T-helper 2 cell treated with Interferon-gamma antibody and Interleukin-4, amounts not matched to agents 100 ng/mL and 5 ng/mL, for 36 hours (primary cell): ENCODE results near the gene CHMP6. TPM values are rescaled to one million over a fixed set of nuclear protein-coding genes. Genes with fewer than 3 reads are reported as not detected.

Experiments used
- intact Hi-C: fragments of 100-400 bp; cut with micrococcal nuclease; formaldehyde crosslinking; loops from one replicate; pipeline ENCODE4 v1.15.1; 2023
- total RNA-seq: library from RNA; stranded (reverse); gene quantifications from 2 replicates; pipeline ENCODE4 v1.2.3, GENCODE V29; 2022

CHMP6 gene
- total RNA-seq, result 35.9 and 39.6 TPM in 2 replicates

DNA sequence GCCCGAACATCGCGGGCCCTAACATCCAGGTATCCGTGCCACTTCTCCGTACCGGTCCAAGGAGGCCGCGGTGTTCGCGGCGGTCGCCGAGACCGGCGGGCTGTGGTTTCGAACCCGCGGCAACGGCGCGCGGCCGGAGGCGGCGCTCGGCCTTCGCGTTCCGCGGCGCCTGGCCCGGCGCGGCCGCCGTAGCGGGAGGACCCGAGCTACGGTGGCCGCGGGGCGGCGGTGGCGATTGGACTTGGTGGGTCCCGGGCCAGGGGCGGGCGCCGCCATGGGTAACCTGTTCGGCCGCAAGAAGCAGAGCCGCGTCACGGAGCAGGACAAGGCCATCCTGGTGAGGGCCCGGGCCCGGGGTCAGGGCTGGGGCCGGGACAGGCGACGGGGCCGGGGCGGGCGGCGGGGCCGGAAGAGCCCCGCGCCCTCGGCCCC is at the start of gene CHMP6:
TSS of gene CHMP6 (plus strand) at position 197 of the 432 bp plus-strand sequence. CDS start at position 275, 78 bp downstream.
- intact Hi-C loops, result loop anchor here (10.0 kb wide), 1 partner anchor 493 kb away; no protein-coding TSS in a partner anchor

DNA sequence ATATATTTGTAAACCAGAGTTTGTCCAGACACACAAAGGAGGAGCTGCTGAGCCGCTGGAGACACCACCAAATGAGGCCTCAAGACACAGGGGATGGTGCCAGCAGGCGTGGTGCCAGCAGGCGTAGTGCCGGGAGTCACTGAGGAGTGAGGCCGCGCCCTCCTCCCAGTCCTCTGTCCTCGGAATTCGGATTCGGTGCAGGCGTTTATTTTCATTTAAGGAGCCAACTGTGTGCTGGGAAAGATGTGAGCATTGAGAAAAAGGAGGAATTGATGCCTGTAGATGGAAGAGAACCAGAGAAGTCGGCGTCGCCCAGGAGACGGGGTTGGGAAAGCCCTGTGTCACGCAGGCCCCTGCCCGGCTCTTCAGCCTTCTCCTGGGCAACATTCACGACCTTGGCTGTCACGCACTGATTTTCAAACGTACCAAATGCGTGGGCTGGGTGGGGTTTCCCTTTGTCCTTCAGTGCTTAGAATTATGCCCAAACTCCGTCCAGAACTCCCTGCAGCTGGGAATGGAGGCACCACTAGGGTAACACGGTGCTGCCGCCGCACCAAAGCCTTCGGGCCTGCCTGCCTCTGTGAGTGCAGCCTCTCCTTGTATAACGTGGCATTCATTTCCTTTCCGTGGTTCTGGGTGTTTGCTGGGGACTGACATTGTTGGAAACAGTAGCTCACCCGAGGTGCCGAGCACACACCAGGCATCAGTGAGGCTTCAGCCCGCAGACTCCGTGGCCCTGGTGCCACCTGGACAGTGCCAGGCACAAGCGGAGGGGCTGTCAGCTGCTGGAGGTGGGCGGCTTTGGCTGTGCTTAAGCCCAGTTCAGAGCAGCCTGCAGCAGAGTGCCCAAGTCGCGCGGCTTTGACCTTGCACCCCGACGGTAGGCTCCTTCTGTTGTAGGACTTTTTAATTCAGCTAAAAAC is 49.0 kb upstream of the CHMP6 start:
- intact Hi-C loops, result no loop called here

DNA sequence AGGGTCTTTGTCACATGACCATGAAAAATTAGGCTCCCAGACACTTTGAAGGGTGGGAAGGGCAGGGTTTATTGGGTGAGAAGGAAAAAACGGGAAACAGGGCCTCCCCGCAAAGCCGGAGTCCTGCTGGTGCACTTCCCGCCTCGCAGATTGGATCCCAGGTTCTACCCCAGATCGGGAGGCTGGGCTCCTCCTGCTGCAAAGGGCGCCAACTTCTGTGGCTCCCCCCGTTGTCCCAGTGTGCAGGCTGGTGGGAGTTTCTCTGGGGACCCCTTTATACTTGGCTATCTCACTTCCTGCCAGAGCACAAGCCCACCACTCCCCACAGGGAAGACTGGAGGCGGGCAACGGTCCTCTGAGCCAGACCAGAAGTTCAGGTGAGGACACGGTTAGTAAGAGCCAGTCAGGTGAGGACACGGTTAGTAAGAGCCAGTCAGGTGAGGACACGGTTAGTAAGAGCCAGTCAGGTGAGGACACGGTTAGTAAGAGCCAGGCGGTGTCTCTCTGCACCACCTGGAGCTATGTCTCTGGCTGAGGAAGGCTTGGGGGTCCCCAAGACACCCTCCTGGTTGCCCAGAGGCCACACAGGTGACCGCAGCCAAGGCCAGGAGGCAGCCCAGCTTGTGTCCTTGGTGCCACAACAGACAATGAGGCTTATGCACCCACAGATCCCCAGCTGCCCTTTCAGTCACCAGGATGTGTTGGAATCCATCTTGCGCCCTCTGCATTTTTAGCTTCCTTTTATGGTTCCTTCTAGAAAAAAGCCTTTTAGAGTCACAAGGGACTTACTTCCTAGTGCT is 48.1 kb upstream of the CHMP6 start:
- intact Hi-C loops, result no loop called here

DNA sequence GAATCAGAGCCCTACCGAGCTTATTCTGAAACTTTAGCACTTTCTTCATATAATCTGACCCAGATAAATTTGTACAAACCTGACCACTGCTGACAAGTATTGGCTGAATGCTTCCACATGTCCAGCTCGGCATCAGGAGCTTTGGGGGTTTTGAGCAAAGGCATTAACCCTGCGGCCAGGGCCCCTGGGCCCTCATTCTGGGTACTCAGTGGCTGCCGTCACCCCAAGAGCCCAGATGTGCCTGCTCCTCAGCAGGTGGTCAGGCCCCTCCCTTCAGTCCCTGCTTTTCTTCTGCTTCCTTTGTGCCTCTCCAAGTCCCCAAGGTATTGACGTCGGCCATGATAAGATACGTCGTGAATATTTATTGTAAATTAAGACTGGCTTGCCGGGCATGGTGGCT is 47.3 kb upstream of the CHMP6 start:
- intact Hi-C loops, result no loop called here

DNA sequence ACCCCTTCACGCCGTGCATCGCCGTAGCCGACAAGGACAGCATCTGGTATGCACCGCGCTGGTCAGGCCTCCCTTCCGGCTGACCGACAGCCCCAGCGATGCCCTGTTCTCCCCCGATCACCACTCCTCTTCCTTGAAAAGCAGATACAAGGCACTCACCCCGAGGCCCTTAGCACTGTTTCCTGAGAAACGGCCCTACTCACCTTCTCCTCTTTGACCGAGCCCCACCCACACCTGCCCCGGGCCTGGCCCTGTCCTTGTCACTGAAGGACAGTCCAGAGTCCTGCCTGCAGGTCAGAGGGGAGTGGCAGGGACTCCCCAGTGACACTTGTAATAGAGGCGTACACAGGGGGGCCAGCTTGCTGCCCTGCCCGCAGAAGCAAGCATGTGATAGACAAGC is 45.9 kb upstream of the CHMP6 start:
- intact Hi-C loops, result no loop called here

DNA sequence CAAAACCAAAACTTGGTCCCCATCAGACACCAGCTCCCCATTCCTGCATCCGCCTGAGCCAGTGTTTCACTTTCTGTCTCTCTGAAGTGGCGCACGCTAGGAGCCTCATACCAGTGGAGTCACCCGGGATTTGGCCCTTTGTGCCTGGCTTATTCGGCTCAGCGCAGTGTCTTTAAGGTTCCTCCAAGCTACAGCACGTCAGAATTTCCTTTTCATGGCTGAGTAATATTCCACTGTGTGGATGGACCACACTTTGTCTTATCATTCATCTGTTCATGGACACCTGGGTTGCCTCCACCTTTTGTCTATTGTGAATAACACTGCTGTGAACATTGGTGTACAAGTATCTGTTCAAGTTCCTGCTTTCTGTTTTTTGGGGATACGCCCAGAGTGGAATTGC is 45.2 kb upstream of the CHMP6 start:
- intact Hi-C loops, result no loop called here

DNA sequence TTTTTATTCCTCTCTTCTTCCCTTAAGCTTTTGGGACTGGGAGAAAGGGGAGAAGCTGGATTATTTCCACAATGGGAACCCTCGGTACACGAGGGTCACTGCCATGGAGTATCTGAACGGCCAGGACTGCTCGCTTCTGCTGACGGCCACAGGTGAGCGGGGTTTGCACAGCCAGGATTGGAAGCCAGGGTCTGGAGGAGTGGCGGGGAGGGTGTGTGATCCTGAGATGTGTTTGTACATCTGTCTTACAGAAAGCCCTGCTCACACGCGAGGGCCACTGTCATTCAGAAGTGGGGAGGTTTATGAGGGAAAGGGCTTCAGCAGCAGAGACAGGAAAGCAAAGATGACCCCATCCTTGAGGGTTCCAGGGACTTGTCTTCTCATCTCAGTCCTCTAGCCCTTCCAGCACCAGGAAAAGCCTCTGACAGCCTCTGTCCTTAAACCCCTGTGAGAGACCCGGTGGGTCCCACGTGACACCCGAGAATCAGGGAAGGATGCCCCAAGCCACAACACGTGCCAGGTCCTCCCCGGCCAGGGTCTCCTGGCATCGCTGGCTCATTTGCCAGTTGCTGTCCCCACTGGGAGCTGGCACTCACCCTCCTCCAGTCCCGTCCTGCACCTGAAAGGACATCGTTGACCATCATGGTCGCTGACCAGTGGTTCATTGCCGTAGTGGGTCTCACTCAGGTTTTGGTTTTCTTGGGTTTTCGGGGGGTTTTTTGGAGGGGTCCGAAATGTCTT is 44.3 kb upstream of the CHMP6 start:
- intact Hi-C loops, result no loop called here

DNA sequence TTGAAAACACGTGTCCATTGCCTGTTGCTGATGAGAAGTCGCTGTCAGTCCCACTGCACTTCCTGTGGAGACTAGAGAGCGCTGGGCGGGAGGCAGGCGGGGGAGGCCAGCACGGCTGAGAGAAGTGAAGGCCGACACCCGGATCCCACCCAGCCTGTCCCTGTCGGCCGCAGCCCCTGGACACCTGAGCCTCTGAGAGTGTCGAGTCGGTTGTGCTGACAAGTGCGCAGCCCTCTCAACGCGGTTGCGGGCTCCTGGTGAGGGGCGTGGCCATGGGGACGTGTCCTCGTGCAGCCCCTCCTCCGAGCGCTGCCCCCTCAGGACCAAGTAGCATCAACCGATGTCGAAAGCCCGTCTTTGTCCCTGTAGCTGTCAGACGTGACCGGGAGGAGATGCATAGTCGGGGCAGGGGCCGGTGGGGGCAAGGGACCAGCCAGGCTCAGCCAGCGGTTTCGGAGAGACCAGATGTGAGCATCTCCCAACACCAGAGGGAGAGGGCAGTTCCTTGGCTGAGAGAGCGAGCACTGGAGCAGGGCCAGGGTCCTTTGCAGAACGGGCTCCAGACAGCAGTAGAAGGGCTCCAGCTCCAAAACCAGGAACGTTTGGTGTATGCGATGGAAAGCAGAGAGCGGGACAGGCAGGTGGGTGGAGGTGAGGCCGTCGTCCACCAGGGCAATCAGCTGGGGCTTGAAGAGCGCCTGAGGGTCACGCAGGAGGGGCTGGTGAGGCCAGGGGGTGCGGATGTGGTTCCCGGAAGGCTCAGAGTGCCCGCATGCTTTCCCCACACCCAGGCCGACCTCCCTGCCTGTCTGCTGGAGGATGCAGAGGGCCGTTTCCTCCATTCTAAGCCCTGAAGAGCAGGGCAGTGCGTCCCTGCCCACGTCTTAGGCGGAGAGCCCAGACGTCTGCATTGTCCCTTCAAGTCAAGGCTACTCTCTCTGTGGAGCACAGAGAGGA is 43.3 kb upstream of the CHMP6 start:
- intact Hi-C loops, result no loop called here

DNA sequence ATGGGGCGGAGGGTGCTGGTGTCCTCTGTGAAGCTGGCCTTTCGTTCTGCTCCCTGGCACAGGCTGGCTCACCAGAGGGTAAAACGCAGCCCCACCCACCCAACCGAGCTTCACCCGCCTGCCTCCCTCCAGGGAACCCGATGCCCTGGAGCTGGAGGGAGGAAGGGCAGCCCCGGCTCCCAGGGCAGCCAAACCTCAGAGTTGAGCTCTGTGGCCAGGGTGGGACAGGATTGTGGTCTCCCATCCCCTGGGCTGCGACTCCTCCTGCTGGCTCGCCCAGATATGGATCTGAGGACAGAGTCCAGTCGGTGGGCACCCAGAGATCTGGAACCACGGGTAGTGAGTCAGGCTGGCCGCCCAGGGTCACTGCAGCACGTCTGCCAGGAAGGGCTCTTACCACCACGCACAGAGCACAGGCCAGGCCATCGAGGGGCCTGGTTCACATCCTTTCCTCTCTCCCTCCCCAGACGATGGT is 42.6 kb upstream of the CHMP6 start:
- intact Hi-C loops, result no loop called here

DNA sequence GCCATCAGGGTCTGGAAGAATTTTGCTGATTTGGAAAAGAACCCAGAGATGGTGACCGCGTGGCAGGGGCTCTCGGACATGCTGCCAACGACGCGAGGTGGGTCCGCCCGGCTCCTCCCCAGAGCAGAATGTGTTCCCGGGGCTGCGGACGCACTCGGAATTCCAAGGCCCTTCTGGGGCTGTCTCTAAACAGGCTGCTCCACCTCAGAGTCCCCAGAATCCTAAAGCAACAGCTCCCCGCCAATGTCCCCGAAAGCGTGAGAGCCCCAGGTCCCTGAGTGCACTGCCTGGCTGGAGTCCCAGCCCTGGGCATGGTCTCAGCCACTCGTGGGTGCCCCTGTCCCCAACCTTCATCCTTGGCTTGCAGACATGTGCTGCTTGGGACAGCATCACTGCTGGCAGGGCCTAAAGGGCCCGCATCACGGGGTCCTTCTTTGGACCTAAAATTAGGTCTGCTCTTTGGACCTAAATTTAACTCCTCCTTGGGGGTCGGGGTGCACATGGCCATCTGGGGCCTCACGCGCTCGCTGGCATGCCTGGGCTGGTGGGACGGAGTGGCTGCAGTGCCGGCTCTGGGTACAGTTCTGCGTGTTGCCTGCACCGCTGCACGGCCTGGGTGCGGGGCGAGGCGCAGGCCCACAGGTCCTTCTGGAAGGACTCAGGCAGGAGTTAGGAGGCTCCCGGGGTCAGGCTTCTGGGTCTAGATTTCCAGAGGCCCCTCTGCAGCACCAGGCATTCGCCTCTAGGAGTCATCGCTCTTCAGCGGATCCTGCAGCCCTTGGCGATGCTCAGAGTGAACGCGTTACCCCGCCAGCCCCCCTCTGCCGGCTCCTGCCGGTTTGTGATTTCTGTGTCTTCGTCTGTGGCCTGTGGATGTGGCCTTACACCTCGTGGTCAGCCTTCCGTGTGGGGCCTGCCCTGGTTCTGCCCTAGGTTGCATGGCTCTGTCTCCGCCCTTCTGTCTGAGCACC is 41.9 kb upstream of the CHMP6 start:
- intact Hi-C loops, result no loop called here

DNA sequence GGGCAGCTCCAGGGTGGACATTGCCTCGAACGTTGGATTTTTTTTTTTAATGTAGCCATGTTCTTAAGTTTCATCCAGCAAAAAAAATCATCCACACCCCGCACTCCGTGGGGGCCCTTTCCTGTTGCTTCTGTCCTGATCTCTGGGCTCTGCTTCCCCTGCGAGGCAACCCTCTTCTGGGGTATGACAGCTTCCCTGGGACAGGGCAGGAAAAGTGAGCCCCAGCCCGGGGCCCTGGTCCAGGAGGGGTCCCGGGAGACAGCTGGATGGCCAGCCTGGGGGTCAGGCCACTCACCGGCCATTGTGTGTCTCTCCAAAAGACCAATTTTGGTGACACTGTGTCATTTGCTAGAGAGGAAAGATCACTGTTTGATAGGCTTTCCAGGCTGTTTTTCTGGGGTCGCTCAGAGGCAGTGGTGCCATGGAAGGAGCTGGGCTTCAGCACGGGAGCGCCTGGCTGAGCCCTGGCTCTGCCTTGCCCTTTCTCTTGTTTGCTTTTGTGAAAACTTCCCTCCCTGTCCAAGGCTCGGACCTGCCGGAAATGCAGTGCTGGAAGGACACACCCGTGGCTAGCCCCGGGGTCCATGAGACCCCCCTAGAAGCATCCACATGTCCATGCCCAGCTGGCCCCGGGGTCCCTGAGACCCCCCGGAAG is 41.0 kb upstream of the CHMP6 start:
- intact Hi-C loops, result no loop called here

DNA sequence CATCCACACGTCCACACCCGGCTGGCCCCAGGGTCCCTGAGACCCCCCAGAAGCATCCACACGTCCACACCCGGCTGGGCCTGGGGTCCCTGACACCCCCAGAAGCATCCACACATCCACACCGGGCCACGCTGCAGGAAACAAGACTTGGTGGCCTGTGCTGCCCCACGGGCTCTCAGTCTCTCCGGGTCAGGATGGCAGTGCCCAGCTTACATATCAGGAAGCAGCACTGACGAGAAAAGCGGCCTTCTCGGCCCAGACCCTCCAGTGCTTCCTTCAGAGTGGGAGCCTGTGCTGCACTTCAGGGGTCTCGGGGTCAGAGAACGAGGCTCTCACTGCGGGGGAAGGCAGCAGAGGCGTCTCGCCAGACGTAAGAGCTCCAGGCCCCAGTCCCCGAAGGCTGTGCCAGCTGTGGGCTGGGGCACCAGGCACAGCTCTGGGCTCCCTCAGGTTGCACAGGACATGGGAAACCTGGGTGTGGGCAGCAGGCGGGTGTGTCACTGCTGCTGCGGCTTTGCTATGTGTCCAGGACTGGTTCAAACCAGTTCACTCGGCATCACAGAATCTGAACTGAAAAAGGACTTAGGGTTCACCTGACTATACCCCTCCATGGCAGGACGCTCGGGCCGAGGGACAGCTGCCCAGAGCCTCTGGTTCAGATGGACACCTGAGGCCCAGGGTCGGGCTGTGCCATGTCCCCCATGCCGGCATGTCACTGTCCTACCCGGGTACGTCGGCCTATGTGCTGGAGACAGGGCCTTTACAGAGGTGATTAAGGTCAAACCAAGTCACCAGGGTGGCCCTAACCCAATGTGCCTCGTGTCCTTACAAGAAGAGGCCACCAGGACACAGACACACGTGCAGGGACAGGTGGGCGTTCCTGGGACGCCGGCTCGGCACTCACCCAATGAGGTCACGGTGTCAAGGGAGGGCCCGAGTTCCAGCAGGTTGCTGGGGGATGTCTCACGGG is 40.2 kb upstream of the CHMP6 start:
- intact Hi-C loops, result no loop called here

DNA sequence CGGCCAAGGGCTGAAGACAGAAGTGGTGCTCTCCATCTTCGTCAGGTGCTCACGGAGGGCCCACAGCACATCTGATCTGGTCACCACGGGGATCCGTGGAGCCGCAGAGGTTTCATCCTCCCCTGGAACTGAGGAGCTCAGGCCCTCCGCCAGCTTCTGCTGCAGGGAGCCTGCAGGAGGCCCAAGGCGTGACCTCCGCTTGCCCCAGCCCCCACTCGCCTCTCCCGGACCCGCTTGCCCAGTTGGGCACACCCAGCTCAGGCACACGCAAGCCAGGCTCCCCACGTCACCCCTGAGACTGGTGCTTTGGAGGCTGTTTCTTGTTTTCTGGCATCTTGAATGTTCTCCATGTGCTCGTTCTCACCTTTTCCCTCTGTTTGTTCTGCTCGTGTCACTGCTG is 39.4 kb upstream of the CHMP6 start:
- intact Hi-C loops, result no loop called here

DNA sequence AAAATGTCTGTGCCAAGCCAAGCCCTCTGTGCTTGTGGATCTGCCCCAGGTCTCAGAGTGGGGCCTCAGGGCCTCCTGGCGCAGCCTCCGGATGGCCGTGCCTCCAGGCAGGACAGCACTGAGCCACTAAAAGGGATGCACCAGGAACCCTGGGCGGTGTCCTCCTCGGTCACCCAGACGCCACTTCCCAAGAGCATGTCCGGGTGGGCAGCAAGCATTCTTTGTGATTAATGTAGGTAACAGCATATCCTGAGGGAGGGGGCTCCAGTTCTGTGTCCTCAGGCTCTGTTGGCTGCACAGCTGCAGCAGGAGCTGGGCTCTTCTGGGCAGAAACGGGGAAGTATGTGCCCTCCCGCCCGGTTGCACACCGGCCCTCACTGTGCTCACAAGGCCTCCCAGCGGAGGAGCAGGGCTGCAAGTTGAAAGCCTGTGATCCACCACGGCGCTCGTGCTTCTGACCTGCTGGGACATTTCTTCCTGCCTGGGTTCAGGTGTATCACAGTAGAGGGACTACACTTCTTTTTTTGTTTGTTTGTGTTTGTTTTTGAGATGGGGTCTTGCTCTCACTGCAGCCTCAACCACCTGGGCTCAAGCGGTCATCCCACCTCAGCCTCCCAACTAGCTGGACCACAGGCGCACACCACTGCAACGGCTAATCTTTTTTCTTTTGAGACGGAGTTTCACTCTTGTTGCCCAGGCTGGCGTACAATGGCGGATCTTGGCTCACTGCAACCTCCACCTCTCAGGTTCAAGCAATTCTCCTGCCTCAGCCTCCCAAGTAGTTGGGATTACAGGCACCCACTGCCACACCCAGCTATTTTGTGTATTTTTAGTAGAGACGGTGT is 37.9 kb upstream of the CHMP6 start:
- intact Hi-C loops, result no loop called here

DNA sequence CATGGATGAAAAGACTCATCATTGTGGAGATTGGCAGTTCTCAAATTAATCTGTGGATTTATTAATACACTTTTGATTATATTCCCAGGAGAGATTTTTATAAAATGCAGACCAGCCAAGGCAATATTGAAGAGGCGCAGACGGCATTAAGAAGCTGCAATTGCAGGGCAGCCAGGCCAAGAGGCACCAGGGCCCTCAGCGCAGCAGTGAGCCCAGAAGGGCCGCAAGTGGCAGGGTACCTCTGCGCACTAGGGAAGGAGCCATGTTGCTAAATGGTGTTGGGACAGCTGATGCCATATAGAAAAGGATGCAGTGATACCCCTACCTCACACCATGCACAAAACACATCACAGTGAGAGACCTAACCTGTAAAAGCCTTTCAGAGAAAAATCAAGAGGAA is 36.6 kb upstream of the CHMP6 start:
- intact Hi-C loops, result no loop called here

DNA sequence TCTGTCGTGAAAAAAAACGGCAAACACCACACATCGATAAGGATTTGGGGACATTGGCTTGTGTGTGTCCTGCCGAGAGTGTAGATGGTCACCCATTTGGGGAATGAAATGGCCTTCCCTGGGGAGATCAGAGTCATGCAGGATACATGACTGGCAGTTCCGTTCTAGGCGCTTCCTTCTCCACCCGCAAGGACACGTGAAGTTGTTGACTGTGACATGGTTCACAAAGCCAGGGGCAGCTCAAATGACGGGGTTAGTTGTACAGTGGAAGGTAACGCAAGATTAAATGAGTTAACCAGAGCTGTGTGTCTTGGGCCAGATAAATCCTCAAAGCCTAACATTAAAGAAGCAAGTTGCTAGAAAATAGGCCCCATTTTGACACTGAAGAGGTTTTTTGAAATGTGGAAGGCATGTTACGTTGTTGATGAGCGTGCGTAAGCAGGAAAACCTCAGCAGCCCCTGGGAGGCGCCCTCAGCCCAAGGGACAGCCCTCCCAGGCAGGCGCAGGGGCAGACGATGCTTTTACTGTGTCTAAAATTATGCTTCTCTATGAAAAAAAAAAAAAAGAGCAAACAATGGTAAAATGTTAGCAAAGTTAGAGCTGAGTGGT is 35.9 kb upstream of the CHMP6 start:
- intact Hi-C loops, result no loop called here
